Measurements from ENCODE around the gene KCNMB3. TPM values are rescaled to one million over a fixed set of nuclear protein-coding genes. Genes with fewer than 3 reads are reported as not detected.
"Not testable (repeated sequence)": the region's sequence is repeated elsewhere in the genome, so short reads cannot be mapped to it uniquely, and the experiment has no call there.

Gene KCNMB3
- total and polyA plus RNA-seq, 2 of the 13 experiments (the other 11 are each of a cell fraction or from before 2014, with no cell fraction given), result 4.3 to 7.1 TPM

- no peak for TF ChIP-seq ZNF549 (CRISPR knock-in tag; IDR thresholded peaks at IDR 0.05)
- TF ChIP-seq ZKSCAN5 (CRISPR knock-in tag; IDR thresholded peaks at IDR 0.05), result no peak
Observed at GRCh38 chr3:179276743-179277142, 25.8 kb upstream of the KCNMB3 start (continued).

GRCh38 chr3:179276001-179276400 lies 25.1 kb upstream of the KCNMB3 start:
- no peak for TF ChIP-seq ZNF704 (CRISPR knock-in tag; IDR thresholded peaks at IDR 0.05; ENCODE audit: borderline replicate concordance)
- TF ChIP-seq ZSCAN25 (CRISPR knock-in tag; IDR thresholded peaks at IDR 0.05), result no peak
- no peak for TF ChIP-seq TIGD3 (CRISPR knock-in tag; IDR thresholded peaks at IDR 0.05; ENCODE audit: borderline replicate concordance)
- no peak for TF ChIP-seq NFIC (IDR thresholded peaks at IDR 0.05; ENCODE audit: low read length)
- TF ChIP-seq THAP9 (CRISPR knock-in tag; IDR thresholded peaks at IDR 0.05; ENCODE audit: borderline replicate concordance), result no peak
- TF ChIP-seq NFYC (CRISPR knock-in tag; IDR thresholded peaks at IDR 0.05), result no peak
- TF ChIP-seq PHF5A (CRISPR knock-in tag; IDR thresholded peaks at IDR 0.05; ENCODE audit: low read depth, unreplicated experiment), result no peak
- no peak for TF ChIP-seq TBX2 (CRISPR knock-in tag; IDR thresholded peaks at IDR 0.05; ENCODE audit: borderline replicate concordance)
- no peaks in the 10 kb centered on the region; the same call in 1 of the 2 replicates for H3K4me1 ChIP-seq (ENCODE audit: insufficient read depth, low read length)
- CTCF ChIA-PET (ENCODE audit: low intra/inter-chr PET ratio, low total read pairs), result no interaction called here
- DNase-seq (ENCODE audit: low spot score) (no peak), ATAC-seq (no peak), FAIRE-seq (no peak)
- intact Hi-C loops (cut with micrococcal nuclease; ENCODE audit: unreplicated experiment), result no loop called here
- no peak overlapping the region for H3K9ac ChIP-seq (ENCODE audit: insufficient read depth, low read depth, low read length)
- in situ Hi-C loops (cut with HindIII; ENCODE audit: extremely low pct_ligation_motif_present, low pct_unique_long_range_greater_than_20kb), result no loop called here
- H3K4me3 ChIP-seq (replicated peaks in 1 of 3; ENCODE audit: insufficient read depth in 1 of 3, low read depth in 2 of 3, low read length in 3 of 3), result no peak overlapping the region
- BruUV-seq (replicated peaks), result no TSS peak
- no peaks in the 10 kb centered on the region for H3K79me2 ChIP-seq (ENCODE audit: insufficient read depth, low read length)
- H3K36me3 ChIP-seq (replicated peaks in 1 of 2; ENCODE audit: control insufficient read depth in 1 of 2, insufficient read depth in 2 of 2, low read length in 2 of 2), result no peaks in the 10 kb centered on the region
- no peaks in the 10 kb centered on the region for H4K20me1 ChIP-seq (ENCODE audit: insufficient read depth, low read length)
- POLR2A ChIA-PET, result no interaction called here
- H3K27ac ChIP-seq (ENCODE audit: extremely low read length, insufficient read depth, low read length), result no peak overlapping the region
- H3K27me3 ChIP-seq (ENCODE audit: control insufficient read depth in 1 of 2, insufficient read depth in 2 of 2, low read length in 2 of 2), result no peaks in the 10 kb centered on the region; a peak in 1 of 5 replicates
- no peak overlapping the region for H2AFZ ChIP-seq (ENCODE audit: low read length)
- H3K9me3 ChIP-seq (ENCODE audit: low read length), result no peaks in the 10 kb centered on the region
- WGBS (ENCODE audit: low lambda C conversion rate), result 41% methylated on average over 3 of the region's 3 CpGs
- H3K4me2 ChIP-seq (ENCODE audit: low read depth, low read length), result no peak overlapping the region

- H2AFZ ChIP-seq (ENCODE audit: low read length); H3K9ac ChIP-seq (ENCODE audit: insufficient read depth, low read depth, low read length); H3K79me2 ChIP-seq (ENCODE audit: insufficient read depth, low read length); intact Hi-C loops (cut with micrococcal nuclease; ENCODE audit: unreplicated experiment); H3K27ac ChIP-seq (ENCODE audit: extremely low read length, insufficient read depth, low read length); H3K4me2 ChIP-seq (ENCODE audit: low read depth, low read length); H4K20me1 ChIP-seq (ENCODE audit: insufficient read depth, low read length); H3K4me3 ChIP-seq (replicated peaks in 1 of 3; ENCODE audit: insufficient read depth in 1 of 3, low read depth in 2 of 3, low read length in 3 of 3); BruUV-seq (replicated peaks); H3K27me3 ChIP-seq (ENCODE audit: control insufficient read depth in 1 of 2, insufficient read depth in 2 of 2, low read length in 2 of 2); H3K4me1 ChIP-seq (ENCODE audit: insufficient read depth, low read length); FAIRE-seq; in situ Hi-C loops (cut with HindIII; ENCODE audit: extremely low pct_ligation_motif_present, low pct_unique_long_range_greater_than_20kb); DNase-seq (ENCODE audit: low spot score); CTCF ChIA-PET (ENCODE audit: low intra/inter-chr PET ratio, low total read pairs); H3K36me3 ChIP-seq (replicated peaks in 1 of 2; ENCODE audit: control insufficient read depth in 1 of 2, insufficient read depth in 2 of 2, low read length in 2 of 2); POLR2A ChIA-PET; ATAC-seq; H3K9me3 ChIP-seq (ENCODE audit: low read length): not testable (repeated sequence)
- WGBS (ENCODE audit: low lambda C conversion rate), result 36% methylated on average over 2 of the region's 2 CpGs
Observed at GRCh38 chr3:179274434-179274833, 23.5 kb upstream of the KCNMB3 start.

All from HepG2 (cell line).